Calu3 (cell line): ENCODE measurements around the gene SUPT4H1. TPM values are rescaled to one million over a fixed set of nuclear protein-coding genes. Genes with fewer than 3 reads are reported as not detected.

Experiments
- BruUV-seq: library from RNA; stranded (reverse); fragments of 400-500 nt; replicated peaks from 2 replicates; lab custom pipeline; 2021; lab: Mats Ljungman, UMichigan
- CTCF ChIA-PET: fragments of 300-600 bp; sonication (Branson Sonifier 250); formaldehyde crosslinking; loops from one replicate; lab custom pipeline; 2022; ENCODE audit warnings: antibody characterized with exemption; lab: Charles Lee
- DNase-seq: peaks from one replicate; pipeline ENCODE4 v3.0.0; 2022
- H3K27ac Mint-ChIP-seq: one replicate; pipeline ENCODE4 v1.8.0; 2022; ENCODE audit warnings: mixed read lengths; ENCODE audit not compliant: unreplicated experiment
- H3K27me3 Mint-ChIP-seq: one replicate; pipeline ENCODE4 v1.8.0; 2022; ENCODE audit warnings: mixed read lengths; ENCODE audit not compliant: unreplicated experiment
- H3K36me3 Mint-ChIP-seq: one replicate; pipeline ENCODE4 v1.8.0; 2022; ENCODE audit warnings: mild to moderate bottlenecking, moderate library complexity, mixed read lengths; ENCODE audit not compliant: insufficient read depth, unreplicated experiment
- H3K4me1 Mint-ChIP-seq: one replicate; pipeline ENCODE4 v1.8.0; 2022; ENCODE audit warnings: mild to moderate bottlenecking, low read depth, mixed read lengths; ENCODE audit not compliant: unreplicated experiment
- H3K4me3 Mint-ChIP-seq: one replicate; pipeline ENCODE4 v1.8.0; 2022; ENCODE audit warnings: mild to moderate bottlenecking, low read depth, moderate library complexity, mixed read lengths; ENCODE audit not compliant: unreplicated experiment
- H3K9me3 Mint-ChIP-seq: one replicate; pipeline ENCODE4 v1.8.0; 2022; ENCODE audit warnings: low read depth, mixed read lengths; ENCODE audit not compliant: unreplicated experiment
- intact Hi-C: fragments of 100-400 bp; cut with micrococcal nuclease; formaldehyde crosslinking; loops from one replicate; pipeline ENCODE4 v1.10.0; 2022; ENCODE audit not compliant: unreplicated experiment
- total RNA-seq: library from RNA; stranded (reverse); gene quantifications from 2 replicates; pipeline ENCODE4 v1.2.3, GENCODE V29; 2022
- TF ChIP-seq, protein P1 (sequence below): fragments of 200-600 bp; IDR thresholded peaks from one replicate; pipeline ENCODE4 v1.8.0; 2022; ENCODE audit warnings: antibody characterized with exemption; ENCODE audit not compliant: unreplicated experiment

The SUPT4H1 gene
- total RNA-seq, 1 experiment from 2014 or later: 40.3 TPM

DNA sequence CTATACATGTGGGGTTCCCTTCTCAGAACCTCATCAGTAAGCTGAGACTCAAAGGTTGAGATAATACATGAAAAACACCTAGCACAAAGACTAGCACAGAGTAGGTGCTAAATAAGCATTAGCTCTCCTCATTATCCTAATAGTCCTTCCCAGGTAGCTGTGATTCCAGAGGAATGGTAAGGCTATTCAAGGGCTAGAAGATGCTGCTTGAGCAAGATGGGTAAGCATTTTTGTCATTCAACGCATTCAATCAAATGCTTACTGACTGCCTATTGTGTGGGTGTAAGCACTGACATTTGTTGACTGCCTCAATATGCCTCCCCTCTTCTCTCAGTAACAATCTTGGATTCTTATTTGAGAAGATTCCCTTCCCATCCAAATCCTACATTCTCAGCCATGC is 4.0 kb downstream of the SUPT4H1 start:
- Mint-ChIP-seq H3K27ac (no peak overlapping the region), H3K4me3 (no peak overlapping the region), H3K36me3 (peaks cover 37% of the 10 kb centered on the region), H3K27me3 (no peaks in the 10 kb centered on the region), H3K9me3 (no peaks in the 10 kb centered on the region), H3K4me1 (peaks cover 8% of the 10 kb centered on the region)
- DNase-seq: no peak
- CTCF ChIA-PET: no interaction called here
- TF ChIP-seq, protein P1, sequence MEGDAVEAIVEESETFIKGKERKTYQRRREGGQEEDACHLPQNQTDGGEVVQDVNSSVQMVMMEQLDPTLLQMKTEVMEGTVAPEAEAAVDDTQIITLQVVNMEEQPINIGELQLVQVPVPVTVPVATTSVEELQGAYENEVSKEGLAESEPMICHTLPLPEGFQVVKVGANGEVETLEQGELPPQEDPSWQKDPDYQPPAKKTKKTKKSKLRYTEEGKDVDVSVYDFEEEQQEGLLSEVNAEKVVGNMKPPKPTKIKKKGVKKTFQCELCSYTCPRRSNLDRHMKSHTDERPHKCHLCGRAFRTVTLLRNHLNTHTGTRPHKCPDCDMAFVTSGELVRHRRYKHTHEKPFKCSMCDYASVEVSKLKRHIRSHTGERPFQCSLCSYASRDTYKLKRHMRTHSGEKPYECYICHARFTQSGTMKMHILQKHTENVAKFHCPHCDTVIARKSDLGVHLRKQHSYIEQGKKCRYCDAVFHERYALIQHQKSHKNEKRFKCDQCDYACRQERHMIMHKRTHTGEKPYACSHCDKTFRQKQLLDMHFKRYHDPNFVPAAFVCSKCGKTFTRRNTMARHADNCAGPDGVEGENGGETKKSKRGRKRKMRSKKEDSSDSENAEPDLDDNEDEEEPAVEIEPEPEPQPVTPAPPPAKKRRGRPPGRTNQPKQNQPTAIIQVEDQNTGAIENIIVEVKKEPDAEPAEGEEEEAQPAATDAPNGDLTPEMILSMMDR: no peak
- intact Hi-C loops: no loop called here
- BruUV-seq: no TSS peak

DNA sequence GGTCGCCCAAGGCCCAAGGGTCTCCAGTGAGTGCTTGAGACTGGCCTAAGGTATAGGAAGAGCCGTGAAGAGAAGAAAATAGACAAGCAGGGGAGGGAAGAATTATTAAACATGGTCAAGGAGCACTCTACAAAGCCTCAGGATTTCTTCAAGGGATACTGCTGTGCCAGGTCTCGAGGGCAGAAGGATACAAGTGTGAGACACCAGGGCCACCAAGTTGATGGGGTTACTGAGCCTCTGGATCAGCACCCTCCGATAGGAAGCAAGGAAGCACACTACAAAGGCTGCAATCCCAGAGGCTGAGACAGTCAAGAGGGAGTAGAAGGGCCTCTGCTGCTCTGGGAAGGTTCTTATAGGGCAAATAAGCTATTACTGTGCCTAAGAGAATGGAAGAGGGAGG is 6.5 kb downstream of the SUPT4H1 start:
- no peak overlapping the region for H3K27ac Mint-ChIP-seq
- H3K9me3 Mint-ChIP-seq: no peaks in the 10 kb centered on the region
- CTCF ChIA-PET: no interaction called here
- H3K4me3 Mint-ChIP-seq: no peak overlapping the region
- H3K4me1 Mint-ChIP-seq: no peaks in the 10 kb centered on the region
- no peak for DNase-seq
- H3K27me3 Mint-ChIP-seq: no peaks in the 10 kb centered on the region
- peaks cover 18% of the 10 kb centered on the region for H3K36me3 Mint-ChIP-seq
- no TSS peak for BruUV-seq
- TF ChIP-seq, protein P1: no peak
- intact Hi-C loops: no loop called here

DNA sequence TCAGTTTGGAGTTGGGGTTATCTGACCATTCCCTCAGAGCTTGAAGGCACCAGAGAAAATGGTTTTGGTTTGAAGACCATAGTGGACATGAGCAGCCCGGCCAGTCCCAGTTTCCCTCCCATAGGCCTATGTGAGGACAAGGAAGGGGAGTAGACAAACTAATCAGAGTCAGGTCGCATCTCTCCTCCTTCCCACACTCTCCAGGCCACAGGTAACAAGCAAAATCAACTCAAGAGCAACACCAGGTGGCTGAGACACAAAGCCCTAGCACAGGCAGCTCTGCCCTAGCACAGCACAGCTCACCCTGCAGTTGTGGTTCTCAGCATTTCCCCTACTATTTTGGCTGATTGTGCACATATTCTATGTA is 7.2 kb downstream of the SUPT4H1 start:
- Mint-ChIP-seq H3K36me3 (peaks cover 18% of the 10 kb centered on the region), H3K4me3 (no peak overlapping the region)
- TF ChIP-seq, protein P1: no peak

DNA sequence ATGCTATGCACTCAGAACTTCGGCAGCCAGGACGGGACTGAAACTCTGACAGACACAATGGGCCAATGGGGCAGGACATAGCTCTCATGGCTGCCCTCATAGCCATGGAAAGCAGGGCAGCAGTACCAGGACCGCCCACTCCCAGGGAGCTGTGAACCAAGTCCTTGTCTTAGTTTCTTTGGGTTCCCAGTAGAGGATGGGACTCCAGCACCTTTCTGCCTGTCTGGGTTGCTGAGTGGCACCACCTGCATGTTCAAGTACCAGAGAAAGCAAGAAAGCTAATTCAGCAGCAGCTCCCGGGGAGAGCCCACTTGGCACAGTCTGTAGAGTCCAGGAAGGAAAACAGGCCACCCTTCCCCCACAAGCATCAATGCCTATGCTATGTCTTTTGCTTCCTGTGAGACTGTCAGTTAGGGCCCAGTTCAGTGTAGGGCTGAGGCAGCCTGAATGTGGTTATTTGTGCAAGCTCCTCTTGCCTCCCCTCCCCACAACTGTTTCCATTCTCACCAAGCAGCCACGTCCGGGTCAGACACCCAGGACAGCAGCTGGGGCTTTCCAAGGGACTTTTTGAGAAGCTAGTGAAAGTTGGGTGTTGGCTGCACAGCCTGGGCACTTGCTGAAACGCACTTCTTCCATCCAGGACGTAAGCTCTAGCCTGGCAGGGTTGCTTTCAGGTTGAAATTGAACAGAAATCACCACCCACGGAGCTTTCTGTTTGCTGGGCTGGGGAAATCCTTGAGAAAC is 7.8 kb downstream of the SUPT4H1 start:
- Mint-ChIP-seq H3K4me3 (no peak overlapping the region), H3K36me3 (peaks cover 14% of the 10 kb centered on the region), H3K4me1 (no peaks in the 10 kb centered on the region), H3K27me3 (no peaks in the 10 kb centered on the region), H3K27ac (no peak overlapping the region), H3K9me3 (no peaks in the 10 kb centered on the region)
- no TSS peak for BruUV-seq
- intact Hi-C loops: no loop called here
- TF ChIP-seq, protein P1: no peak
- CTCF ChIA-PET: interaction anchor here (0.6 to 0.9 kb wide), 2 partner anchors 61 to 74 kb away, joined by 3 read pairs; partner anchors contain the start of gene RNF43
- no peak for DNase-seq

More for the DNA sequence above, 7.2 kb downstream of the SUPT4H1 start:
- no peak for DNase-seq
- CTCF ChIA-PET: interaction anchor here (0.6 to 0.9 kb wide), 2 partner anchors 60 to 73 kb away, joined by 3 read pairs; partner anchors contain the start of gene RNF43
- BruUV-seq: no TSS peak
- H3K9me3 Mint-ChIP-seq: no peaks in the 10 kb centered on the region
- H3K27ac Mint-ChIP-seq: no peak overlapping the region
- H3K27me3 Mint-ChIP-seq: no peaks in the 10 kb centered on the region
- H3K4me1 Mint-ChIP-seq: no peaks in the 10 kb centered on the region
- intact Hi-C loops: no loop called here
